ENCODE measurements around the gene CR1.
"Not testable (repeated sequence)": the region's sequence is repeated elsewhere in the genome, so short reads cannot be mapped to it uniquely, and the experiment has no call there.

CR1 gene

DNA sequence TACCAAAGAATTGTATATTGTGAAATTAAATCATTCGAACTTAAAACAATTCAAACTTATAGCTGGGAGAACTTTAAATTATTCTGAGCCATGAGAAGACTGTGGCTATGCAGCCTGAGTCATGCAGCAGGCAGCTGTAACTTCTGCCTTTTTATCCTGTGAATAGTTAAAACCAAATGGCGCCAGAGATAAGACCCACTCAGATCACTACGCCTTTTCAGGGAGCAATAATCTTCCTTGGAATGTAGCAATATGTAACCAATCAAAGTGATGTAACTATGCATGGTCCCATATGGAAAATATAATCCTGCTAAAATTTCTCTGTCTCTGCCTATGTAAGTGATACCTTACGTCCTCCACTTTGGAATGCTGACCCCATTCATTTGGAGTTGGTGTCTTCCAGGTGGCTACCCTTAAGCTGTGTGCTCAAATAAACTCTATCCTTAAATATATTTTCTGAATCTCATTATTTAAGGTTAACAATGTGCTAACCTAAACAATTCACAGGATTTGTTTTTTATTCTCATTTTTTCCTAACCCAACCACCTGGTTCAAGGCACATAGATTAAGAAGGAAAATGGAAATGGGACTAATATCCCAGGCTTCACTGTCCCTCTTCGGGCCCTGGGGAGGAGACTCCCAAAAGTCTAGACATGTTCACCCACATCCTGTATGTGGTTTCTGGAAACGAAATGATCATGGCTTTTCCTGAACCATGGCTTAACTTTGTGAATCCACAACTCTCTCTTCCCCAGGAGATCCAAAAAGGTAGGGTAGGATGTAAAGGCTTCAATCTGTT lies 184.8 kb downstream of the CR1 start:
- DNase-seq, result not testable (repeated sequence)

DNA sequence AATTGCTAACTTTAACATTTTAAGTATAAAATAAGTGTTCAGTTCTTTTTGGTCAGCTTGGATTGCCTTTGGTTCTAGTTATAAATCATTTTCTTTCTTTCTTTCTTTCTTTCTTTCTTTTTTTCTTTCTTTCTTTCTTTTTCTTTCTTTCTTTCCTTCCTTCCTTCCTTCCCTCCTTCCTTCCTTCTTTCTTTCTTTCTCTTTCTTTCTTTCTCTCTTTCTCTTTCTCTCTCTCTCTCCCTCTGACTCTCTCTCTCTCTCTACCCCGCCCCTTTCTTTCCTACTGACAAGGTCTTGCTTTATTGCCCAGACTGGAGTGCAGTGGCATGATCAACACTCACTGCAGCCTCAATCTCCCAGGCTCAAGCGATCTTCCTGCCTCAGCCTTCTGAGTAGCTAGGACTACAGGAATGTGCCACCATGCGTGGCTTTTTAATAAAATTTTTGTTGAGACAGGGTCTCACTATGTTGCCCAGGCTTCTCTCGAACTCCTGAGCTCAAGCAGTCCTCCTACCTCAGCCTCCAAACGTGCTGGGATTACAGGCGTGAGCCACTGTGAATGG lies 187.0 kb downstream of the CR1 start:
- DNase-seq, result not testable (repeated sequence)

DNA sequence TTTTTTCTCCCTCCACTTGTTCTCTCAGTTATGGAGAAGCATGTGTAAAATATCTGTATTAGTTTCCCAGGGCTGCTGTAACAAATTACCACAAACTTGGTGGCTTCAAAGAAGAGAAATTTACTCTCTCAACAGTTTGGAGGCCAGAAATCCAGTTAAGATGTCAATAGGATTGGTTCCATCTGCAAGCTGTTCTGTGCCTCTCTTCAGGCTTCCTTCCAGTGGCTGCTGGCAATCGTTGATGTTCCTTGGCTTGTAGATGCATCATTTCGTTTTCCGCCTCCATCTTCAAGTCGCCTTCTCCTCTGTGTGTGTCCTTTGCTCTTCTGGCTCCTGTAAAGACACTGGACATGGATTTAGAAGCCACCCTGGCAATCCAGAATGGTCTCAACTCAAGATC lies 194.6 kb downstream of the CR1 start:
- DNase-seq, result not testable (repeated sequence)

DNA sequence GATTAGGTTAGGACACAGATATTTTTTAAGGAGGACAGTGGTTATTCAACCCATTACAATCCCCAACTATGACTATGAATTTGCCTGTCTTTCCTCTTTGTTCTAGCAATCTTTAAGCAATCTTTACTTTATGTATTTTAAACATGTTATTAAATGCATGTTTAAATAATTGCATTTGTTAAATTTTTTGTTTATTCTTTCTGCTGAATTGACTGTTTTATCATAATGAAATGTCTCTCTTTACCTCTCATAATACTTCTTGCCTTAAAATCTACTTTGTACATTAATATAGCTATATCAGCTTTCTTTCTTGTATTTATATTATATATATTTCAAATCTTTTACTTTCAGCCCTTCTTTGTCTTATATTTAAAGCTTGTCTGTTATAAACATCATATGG lies 195.1 kb downstream of the CR1 start:
- no peak for DNase-seq
